Measurements from ENCODE around the gene ORAI3.

DNA sequence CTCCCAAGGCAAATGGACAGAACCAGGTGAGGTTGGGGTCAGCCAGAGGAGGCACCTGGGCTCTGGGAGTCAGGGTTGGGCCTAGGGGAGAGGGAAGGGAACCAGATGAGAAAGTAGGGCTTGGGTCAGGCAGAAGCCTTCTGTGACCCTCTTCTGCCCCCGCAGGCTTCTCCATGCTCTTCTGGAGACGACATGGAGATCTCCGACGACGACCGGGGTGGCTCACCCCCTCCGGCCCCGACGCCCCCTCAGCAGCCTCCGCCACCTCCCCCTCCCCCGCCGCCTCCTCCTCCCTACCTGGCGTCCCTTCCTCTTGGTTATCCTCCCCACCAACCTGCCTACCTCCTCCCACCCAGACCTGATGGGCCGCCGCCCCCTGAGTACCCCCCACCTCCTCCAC is 16.6 kb downstream of the ORAI3 start:
- TF ChIP-seq ESRRA (IDR thresholded peaks at IDR 0.05; ENCODE audit: borderline replicate concordance, low read length) (no peak), POLR2A (IDR thresholded peaks at IDR 0.05; ENCODE audit: low read length) (no peak), RFX5 (IDR thresholded peaks at IDR 0.05) (no peak), POLR2AphosphoS2 (conservative IDR thresholded peaks at IDR 0.05; ENCODE audit: low read length) (no peak), JUN (IDR thresholded peaks at IDR 0.05) (no peak), FOSL2 (IDR thresholded peaks at IDR 0.05) (no peak), FOSL2 (CRISPR knock-in tag; IDR thresholded peaks at IDR 0.05) (no peak), MAZ (IDR thresholded peaks at IDR 0.05; ENCODE audit: borderline replicate concordance, low read depth, low read length) (no peak), EP300 (IDR thresholded peaks at IDR 0.05) (no peak), RAD21 (conservative IDR thresholded peaks at IDR 0.05 in 1 of 2, IDR thresholded peaks at IDR 0.05 in 1 of 2) (no peak), JUNB (IDR thresholded peaks at IDR 0.05) (no peak), HOXA7 (CRISPR knock-in tag; IDR thresholded peaks at IDR 0.05) (no peak), SREBF2 (IDR thresholded peaks at IDR 0.05) (no peak)
- TF ChIP-seq, protein P1, sequence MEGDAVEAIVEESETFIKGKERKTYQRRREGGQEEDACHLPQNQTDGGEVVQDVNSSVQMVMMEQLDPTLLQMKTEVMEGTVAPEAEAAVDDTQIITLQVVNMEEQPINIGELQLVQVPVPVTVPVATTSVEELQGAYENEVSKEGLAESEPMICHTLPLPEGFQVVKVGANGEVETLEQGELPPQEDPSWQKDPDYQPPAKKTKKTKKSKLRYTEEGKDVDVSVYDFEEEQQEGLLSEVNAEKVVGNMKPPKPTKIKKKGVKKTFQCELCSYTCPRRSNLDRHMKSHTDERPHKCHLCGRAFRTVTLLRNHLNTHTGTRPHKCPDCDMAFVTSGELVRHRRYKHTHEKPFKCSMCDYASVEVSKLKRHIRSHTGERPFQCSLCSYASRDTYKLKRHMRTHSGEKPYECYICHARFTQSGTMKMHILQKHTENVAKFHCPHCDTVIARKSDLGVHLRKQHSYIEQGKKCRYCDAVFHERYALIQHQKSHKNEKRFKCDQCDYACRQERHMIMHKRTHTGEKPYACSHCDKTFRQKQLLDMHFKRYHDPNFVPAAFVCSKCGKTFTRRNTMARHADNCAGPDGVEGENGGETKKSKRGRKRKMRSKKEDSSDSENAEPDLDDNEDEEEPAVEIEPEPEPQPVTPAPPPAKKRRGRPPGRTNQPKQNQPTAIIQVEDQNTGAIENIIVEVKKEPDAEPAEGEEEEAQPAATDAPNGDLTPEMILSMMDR (IDR thresholded peaks at IDR 0.05) = no peak
- TF ChIP-seq, protein P2, sequence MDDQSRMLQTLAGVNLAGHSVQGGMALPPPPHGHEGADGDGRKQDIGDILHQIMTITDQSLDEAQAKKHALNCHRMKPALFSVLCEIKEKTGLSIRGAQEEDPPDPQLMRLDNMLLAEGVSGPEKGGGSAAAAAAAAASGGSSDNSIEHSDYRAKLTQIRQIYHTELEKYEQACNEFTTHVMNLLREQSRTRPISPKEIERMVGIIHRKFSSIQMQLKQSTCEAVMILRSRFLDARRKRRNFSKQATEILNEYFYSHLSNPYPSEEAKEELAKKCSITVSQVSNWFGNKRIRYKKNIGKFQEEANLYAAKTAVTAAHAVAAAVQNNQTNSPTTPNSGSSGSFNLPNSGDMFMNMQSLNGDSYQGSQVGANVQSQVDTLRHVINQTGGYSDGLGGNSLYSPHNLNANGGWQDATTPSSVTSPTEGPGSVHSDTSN (IDR thresholded peaks at IDR 0.05) = no peak
